HL-60 (cell line): ENCODE measurements around the gene LARP4B.

Source experiments
- DNase-seq, 2 experiments: peaks; one replicate each; pipeline ENCODE4 v3.0.0-alpha.2; 2010 to 2020; ENCODE audit warnings: low read depth in 1 of 2, low spot score in 1 of 2
- H3K27ac ChIP-seq: fragments of 250-450 bp; sonication (Bioruptor Pico); replicated peaks from 2 replicates; pipeline ENCODE4 v1.5.1; 2020; ENCODE audit warnings: mild to moderate bottlenecking, moderate library complexity
- H3K27me3 ChIP-seq: fragments of 250-450 bp; sonication (Bioruptor Pico); 2 replicates; pipeline ENCODE4 v1.5.1; 2021; ENCODE audit warnings: mild to moderate bottlenecking, moderate library complexity; ENCODE audit not compliant: insufficient read depth, poor library complexity, severe bottlenecking
- H3K4me3 ChIP-seq: replicated peaks from 2 replicates; pipeline ENCODE4 v1.5.1; 2011; ENCODE audit warnings: mild to moderate bottlenecking, control low read depth, low read length; ENCODE audit not compliant: insufficient read depth
- GABPA ChIP-seq: IDR thresholded peaks from 2 replicates; pipeline ENCODE4 v1.6.1; 2012; ENCODE audit warnings: low read depth
- POLR2AphosphoS5 ChIP-seq: IDR thresholded peaks from 2 replicates; pipeline ENCODE4 v1.6.1; 2012; ENCODE audit warnings: low read depth
- SPI1 ChIP-seq: IDR thresholded peaks from 2 replicates; pipeline ENCODE4 v1.6.1; 2012; ENCODE audit warnings: low read depth, mild to moderate bottlenecking, borderline replicate concordance
- TF ChIP-seq, protein P1 (sequence below): IDR thresholded peaks from one replicate; pipeline ENCODE4 v1.5.1; 2011; ENCODE audit warnings: low read length, control low read depth, inconsistent platforms; ENCODE audit not compliant: insufficient read depth
- TF ChIP-seq, protein P2 (sequence below): IDR thresholded peaks from 2 replicates; pipeline ENCODE4 v1.6.1; 2012; ENCODE audit warnings: low read depth; ENCODE audit not compliant: insufficient replicate concordance

The LARP4B gene

DNA sequence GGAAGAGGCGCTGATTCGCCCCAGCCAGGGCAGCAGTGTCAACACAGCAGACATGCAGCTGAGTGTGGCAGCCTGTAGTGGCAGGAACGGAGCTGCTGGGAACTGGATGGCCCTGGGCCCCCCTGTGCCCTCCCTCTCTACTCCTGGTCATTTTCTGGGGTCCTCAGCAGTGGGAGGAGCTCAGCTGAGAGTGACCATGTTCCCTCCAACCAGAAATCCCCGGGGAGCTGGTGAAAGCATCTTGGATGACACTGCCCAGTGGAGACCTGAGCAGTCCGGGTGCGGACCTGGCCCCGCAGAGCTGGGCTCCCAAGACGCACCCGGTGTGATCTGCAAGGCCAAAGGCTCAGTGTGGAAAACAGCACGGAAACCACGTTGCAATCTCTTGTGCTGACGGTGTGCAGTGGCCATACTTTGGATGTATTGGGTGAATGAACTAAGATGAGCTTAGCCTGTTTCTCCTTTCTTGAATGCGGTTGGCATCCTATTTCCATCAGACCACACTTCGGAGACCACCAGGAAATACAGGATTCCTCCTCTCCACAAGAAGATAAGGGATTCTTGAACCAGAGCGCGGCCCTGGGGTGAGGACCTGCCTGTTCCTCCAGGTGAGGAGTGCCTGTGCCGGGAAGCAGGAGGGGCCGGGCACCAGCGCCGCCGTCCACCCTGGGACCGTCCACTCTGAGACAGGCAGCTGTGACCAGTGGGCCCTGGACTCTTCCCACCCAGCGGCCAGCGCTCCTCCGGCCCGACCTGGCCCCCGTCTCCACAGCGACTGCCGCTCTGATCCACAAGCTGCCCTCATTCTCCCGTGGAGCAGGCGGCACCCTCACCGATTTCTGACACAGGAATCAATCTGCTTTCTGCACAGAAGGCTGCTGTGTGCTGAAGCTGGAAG lies 148.5 kb downstream of the LARP4B start:
- Histone ChIP-seq H3K27ac (no peak overlapping the region), H3K27me3 (no peaks in the 10 kb centered on the region), H3K4me3 (no peak overlapping the region)
- TF ChIP-seq SPI1: no peak
- no peak for TF ChIP-seq POLR2AphosphoS5
- DNase-seq: no peak

DNA sequence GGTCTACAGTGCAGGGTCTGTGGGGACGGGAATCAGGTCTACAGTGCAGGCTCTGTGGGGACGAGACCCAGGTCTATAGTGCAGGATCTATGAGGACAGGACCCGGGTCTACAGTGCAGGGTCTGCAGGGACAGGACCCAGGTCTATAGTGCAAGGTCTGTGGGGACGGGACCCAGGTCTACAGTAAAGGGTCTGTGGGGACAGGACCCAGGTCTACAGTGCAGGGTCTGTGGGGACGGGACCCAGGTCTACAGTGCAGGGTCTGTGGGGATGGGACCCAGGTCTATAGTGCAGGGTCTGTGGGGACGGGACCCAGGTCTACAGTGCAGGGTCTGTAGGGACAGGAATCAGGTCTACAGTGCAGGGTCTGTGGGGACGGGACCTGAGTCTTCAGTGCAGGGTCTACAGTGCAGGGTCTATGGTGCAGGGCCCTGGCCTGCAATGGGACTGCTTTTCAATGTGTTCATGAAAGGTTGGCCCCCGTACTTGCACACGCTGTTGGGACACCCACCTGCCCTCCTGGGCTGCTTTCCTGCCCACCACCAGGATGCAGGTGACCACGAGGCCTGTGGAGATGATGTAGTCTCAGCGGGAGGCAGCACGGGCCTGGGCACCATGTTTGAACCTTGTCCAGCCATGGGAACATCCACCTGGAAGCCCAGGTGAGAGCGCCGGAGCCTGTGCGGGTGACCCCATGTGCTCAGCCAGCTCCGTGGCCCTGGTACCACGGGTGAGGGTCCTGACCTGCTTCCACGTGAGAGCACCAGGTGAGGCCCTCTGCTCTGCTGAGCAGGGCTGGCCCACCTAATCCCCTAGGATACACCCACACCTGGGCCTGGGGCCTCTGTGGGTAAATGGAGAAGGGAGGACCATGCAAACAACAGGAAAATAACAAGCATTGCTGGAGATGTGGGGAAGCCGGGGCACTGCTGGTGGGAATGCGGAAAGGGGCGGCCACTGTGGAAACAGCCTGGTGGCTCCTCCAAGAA lies 150.7 kb downstream of the LARP4B start:
- DNase-seq: no peak
- H3K4me3 ChIP-seq: no peak overlapping the region
- no peaks in the 10 kb centered on the region for H3K27me3 ChIP-seq
- TF ChIP-seq SPI1 (no peak), POLR2AphosphoS5 (no peak), GABPA (no peak)
- TF ChIP-seq, protein P1, sequence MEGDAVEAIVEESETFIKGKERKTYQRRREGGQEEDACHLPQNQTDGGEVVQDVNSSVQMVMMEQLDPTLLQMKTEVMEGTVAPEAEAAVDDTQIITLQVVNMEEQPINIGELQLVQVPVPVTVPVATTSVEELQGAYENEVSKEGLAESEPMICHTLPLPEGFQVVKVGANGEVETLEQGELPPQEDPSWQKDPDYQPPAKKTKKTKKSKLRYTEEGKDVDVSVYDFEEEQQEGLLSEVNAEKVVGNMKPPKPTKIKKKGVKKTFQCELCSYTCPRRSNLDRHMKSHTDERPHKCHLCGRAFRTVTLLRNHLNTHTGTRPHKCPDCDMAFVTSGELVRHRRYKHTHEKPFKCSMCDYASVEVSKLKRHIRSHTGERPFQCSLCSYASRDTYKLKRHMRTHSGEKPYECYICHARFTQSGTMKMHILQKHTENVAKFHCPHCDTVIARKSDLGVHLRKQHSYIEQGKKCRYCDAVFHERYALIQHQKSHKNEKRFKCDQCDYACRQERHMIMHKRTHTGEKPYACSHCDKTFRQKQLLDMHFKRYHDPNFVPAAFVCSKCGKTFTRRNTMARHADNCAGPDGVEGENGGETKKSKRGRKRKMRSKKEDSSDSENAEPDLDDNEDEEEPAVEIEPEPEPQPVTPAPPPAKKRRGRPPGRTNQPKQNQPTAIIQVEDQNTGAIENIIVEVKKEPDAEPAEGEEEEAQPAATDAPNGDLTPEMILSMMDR: no peak
- TF ChIP-seq, protein P2, sequence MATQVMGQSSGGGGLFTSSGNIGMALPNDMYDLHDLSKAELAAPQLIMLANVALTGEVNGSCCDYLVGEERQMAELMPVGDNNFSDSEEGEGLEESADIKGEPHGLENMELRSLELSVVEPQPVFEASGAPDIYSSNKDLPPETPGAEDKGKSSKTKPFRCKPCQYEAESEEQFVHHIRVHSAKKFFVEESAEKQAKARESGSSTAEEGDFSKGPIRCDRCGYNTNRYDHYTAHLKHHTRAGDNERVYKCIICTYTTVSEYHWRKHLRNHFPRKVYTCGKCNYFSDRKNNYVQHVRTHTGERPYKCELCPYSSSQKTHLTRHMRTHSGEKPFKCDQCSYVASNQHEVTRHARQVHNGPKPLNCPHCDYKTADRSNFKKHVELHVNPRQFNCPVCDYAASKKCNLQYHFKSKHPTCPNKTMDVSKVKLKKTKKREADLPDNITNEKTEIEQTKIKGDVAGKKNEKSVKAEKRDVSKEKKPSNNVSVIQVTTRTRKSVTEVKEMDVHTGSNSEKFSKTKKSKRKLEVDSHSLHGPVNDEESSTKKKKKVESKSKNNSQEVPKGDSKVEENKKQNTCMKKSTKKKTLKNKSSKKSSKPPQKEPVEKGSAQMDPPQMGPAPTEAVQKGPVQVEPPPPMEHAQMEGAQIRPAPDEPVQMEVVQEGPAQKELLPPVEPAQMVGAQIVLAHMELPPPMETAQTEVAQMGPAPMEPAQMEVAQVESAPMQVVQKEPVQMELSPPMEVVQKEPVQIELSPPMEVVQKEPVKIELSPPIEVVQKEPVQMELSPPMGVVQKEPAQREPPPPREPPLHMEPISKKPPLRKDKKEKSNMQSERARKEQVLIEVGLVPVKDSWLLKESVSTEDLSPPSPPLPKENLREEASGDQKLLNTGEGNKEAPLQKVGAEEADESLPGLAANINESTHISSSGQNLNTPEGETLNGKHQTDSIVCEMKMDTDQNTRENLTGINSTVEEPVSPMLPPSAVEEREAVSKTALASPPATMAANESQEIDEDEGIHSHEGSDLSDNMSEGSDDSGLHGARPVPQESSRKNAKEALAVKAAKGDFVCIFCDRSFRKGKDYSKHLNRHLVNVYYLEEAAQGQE: no peak
- H3K27ac ChIP-seq: no peak overlapping the region

DNA sequence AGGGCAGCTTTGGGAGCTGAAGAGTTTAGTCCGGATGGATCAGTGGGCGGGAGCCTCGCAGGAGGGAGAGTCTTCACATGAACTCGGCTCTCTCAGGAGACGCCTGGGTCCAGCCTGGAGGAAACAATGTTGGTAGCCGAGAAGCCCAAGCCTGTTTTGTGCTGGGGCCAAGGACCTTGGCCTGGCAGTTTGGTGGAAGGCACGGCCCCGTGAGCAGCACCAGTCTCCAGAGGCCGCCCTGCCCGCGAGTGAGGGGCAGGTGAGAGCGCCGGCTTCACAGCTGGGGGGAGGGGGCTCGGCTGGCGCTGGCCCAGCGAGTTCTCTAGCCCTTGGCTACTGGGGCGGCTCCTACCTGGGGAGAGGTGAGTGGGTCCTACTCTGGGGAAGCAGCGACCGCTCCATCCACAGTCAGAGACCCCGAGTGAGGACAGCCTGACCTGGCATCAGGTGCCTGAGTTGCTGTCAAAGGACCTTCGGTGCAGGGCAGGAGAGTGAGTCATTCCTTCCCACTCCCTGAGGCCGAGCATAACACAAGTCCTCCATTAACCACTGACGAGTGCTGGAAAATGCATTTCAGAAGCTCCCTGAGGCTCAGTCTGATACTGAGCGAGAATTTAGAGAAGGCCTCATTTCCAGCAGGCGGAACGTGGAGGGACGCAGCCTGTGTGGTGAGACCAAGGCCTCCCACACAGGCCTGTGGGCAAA lies 152.7 kb downstream of the LARP4B start:
- Histone ChIP-seq H3K27ac (no peak overlapping the region), H3K4me3 (no peak overlapping the region), H3K27me3 (no peaks in the 10 kb centered on the region)
- TF ChIP-seq GABPA: no peak
- no peak for TF ChIP-seq POLR2AphosphoS5
- no peak for TF ChIP-seq SPI1
- TF ChIP-seq, protein P1: no peak
- TF ChIP-seq, protein P2: no peak
- DNase-seq: no peak
